Panc1 (cell line): ENCODE data around the gene MOB1B. TPM values are rescaled to one million over a fixed set of nuclear protein-coding genes. Genes with fewer than 3 reads are reported as not detected.

Experiments used
- ATAC-seq: fragments of 200-7000 bp; cut with Tn5 transposase; 2 replicates; pipeline ENCODE4 v1.9.1; 2020; ENCODE audit warnings: mild to moderate bottlenecking, moderate library complexity
- BruUV-seq: library from RNA; stranded (reverse); fragments of 400-500 nt; replicated peaks from 2 replicates; lab custom pipeline; 2021; lab: Mats Ljungman, UMichigan
- CTCF ChIA-PET: fragments of 300-600 bp; sonication (Branson Sonifier 250); formaldehyde crosslinking; loops from one replicate; lab custom pipeline; 2022; ENCODE audit warnings: antibody characterized with exemption; lab: Charles Lee
- POLR2A ChIA-PET: fragments of 300-600 bp; sonication (Branson Sonifier 250); formaldehyde crosslinking; loops from one replicate; lab custom pipeline; 2022; ENCODE audit warnings: antibody characterized with exemption; lab: Charles Lee
- DNase-seq: peaks from one replicate; pipeline ENCODE4 v3.0.0-alpha.2; 2010; ENCODE audit warnings: low read depth, low spot score
- H3K27ac ChIP-seq: 2 replicates; pipeline ENCODE4 v1.5.1; 2011; ENCODE audit warnings: mild to moderate bottlenecking, low read length, inconsistent platforms
- H3K27me3 ChIP-seq: fragments of 200-500 bp; sonication (Bioruptor generic); 2 replicates; pipeline ENCODE4 v1.6.0; 2014; ENCODE audit warnings: low read length, inconsistent platforms; ENCODE audit not compliant: control insufficient read depth, insufficient read depth
- H3K36me3 ChIP-seq: fragments of 200-500 bp; sonication (Bioruptor generic); 2 replicates; pipeline ENCODE4 v1.5.1; 2014; ENCODE audit warnings: inconsistent platforms, mild to moderate bottlenecking, low read length, moderate library complexity; ENCODE audit not compliant: control insufficient read depth, insufficient read depth
- H3K4me1 ChIP-seq: 2 replicates; pipeline ENCODE4 v1.5.1; 2011; ENCODE audit warnings: inconsistent platforms, mild to moderate bottlenecking, low read length, moderate library complexity; ENCODE audit not compliant: control insufficient read depth, insufficient read depth
- H3K4me3 ChIP-seq, 2 experiments: 2 replicates each; pipeline ENCODE4 v1.5.1; 2011 to 2012; ENCODE audit warnings: low read depth in 2 of 2, low read length in 2 of 2, mild to moderate bottlenecking in 2 of 2, inconsistent platforms in 1 of 2, moderate library complexity in 1 of 2
- H3K9me3 ChIP-seq: fragments of 200-500 bp; sonication (Bioruptor generic); 2 replicates; pipeline ENCODE4 v1.5.1; 2014; ENCODE audit warnings: low read depth, mild to moderate bottlenecking, inconsistent platforms, low read length, moderate library complexity; ENCODE audit not compliant: control insufficient read depth, insufficient read depth
- CTCF ChIP-seq: fragments of 450-650 bp; IDR thresholded peaks from 2 replicates; pipeline ENCODE4 v1.5.1; 2017; ENCODE audit warnings: mild to moderate bottlenecking
- POLR2AphosphoS5 ChIP-seq: IDR thresholded peaks from 2 replicates; pipeline ENCODE4 v1.6.1; 2012; ENCODE audit warnings: mild to moderate bottlenecking, low read depth, low read length, moderate library complexity
- REST ChIP-seq, 2 experiments: IDR thresholded peaks; 2 replicates each; pipeline ENCODE4 v1.6.1; 2011 to 2012; ENCODE audit warnings: low read depth in 2 of 2, control low read depth in 1 of 2, low read length in 1 of 2, mild to moderate bottlenecking in 1 of 2, moderate library complexity in 1 of 2; ENCODE audit not compliant: insufficient read depth in 1 of 2
- SIN3A ChIP-seq: IDR thresholded peaks from 2 replicates; pipeline ENCODE4 v1.6.1; 2012; ENCODE audit warnings: low read depth, mild to moderate bottlenecking, low read length, moderate library complexity, borderline replicate concordance; ENCODE audit not compliant: insufficient read depth
- TCF7L2 ChIP-seq: IDR thresholded peaks from 2 replicates; pipeline ENCODE4 v1.6.1; 2011; ENCODE audit warnings: mild to moderate bottlenecking, low read depth, low read length, inconsistent platforms
- in situ Hi-C: cut with HindIII; loops from 2 replicates; pipeline ENCODE4 v1.10.0; 2016; ENCODE audit warnings: low sequenced_read_pairs, low pct_unique_long_range_greater_than_20kb
- intact Hi-C: fragments of 100-400 bp; cut with micrococcal nuclease; formaldehyde crosslinking; loops from one replicate; pipeline ENCODE4 v1.10.0; 2022; ENCODE audit not compliant: unreplicated experiment
- total RNA-seq: library from RNA; stranded (reverse); gene quantifications from one replicate; pipeline ENCODE4 v1.2.1, GENCODE V29; 2021; ENCODE audit not compliant: unreplicated experiment

Gene MOB1B
- total RNA-seq, 1 experiment from 2014 or later, result 20.1 TPM

- no peak for TF ChIP-seq CTCF
- no peak for TF ChIP-seq REST (IDR thresholded peaks at IDR 0.05; ENCODE audit: insufficient read depth in 1 of 2, low read depth in 2 of 2, low read length in 1 of 2)
- no peak for TF ChIP-seq SIN3A
- TF ChIP-seq POLR2AphosphoS5, result no peak
- TF ChIP-seq TCF7L2, result no peak
- no peaks in the 10 kb centered on the region for H3K27me3 ChIP-seq
- ChIA-PET CTCF (no interaction called here), POLR2A (no interaction called here)
- BruUV-seq, result no TSS peak
- H3K4me1 ChIP-seq, result no peaks in the 10 kb centered on the region
- in situ Hi-C loops (no loop called here), intact Hi-C loops (no loop called here)
- DNase-seq (no peak), ATAC-seq (no peak)
- no peaks in the 10 kb centered on the region for H3K36me3 ChIP-seq
- H3K27ac ChIP-seq, result no peak overlapping the region
- H3K4me3 ChIP-seq, result no peak overlapping the region
- no peaks in the 10 kb centered on the region for H3K9me3 ChIP-seq
These were observed 43.7 kb upstream of the MOB1B start for GRCh38 chr4:70858454-70858853.

- DNase-seq, result no peak
- no peak overlapping the region for H3K4me3 ChIP-seq
- BruUV-seq, result no TSS peak
- H3K27ac ChIP-seq, result no peak overlapping the region
- no peaks in the 10 kb centered on the region for H3K27me3 ChIP-seq
- H3K9me3 ChIP-seq, result no peaks in the 10 kb centered on the region
- no peak for ATAC-seq
- ChIA-PET POLR2A (no interaction called here), CTCF (no interaction called here)
- H3K4me1 ChIP-seq, result no peaks in the 10 kb centered on the region
- no peak for TF ChIP-seq CTCF
- no peak for TF ChIP-seq SIN3A
- TF ChIP-seq REST (IDR thresholded peaks at IDR 0.05; ENCODE audit: insufficient read depth in 1 of 2, low read depth in 2 of 2, low read length in 1 of 2), result no peak
- no peak for TF ChIP-seq POLR2AphosphoS5
- no peak for TF ChIP-seq TCF7L2
- H3K36me3 ChIP-seq, result no peaks in the 10 kb centered on the region
- in situ Hi-C loops (no loop called here), intact Hi-C loops (no loop called here)
These were observed 43.1 kb upstream of the MOB1B start for GRCh38 chr4:70859066-70859465.
